ENCODE results near the gene ORM2. TPM values are rescaled to one million over a fixed set of nuclear protein-coding genes. Genes with fewer than 3 reads are reported as not detected.

The ORM2 gene
- total RNA-seq, 3 donors from 2014 or later (not counting 1 experiment from before 2014, with no cell fraction given), result not detected

GRCh38 chr9:114284316-114285060 lies 45.2 kb upstream of the ORM2 start:
- Mint-ChIP-seq H3K4me3 (no peak overlapping the region), H3K4me1 (no peaks in the 10 kb centered on the region), H3K27me3 (ENCODE audit: low read depth in 2 of 2) (no peaks in the 10 kb centered on the region), H3K36me3 (no peaks in the 10 kb centered on the region), H3K27ac (no peak overlapping the region), H3K9me3 (no peaks in the 10 kb centered on the region)
- intact Hi-C loops (cut with micrococcal nuclease), result no loop called here
- H3K27ac ChIP-seq (ENCODE audit: low read length), result no peak overlapping the region
- ATAC-seq (no peak), DNase-seq (no peak)
- H3K36me3 ChIP-seq (ENCODE audit: control insufficient read depth, insufficient read depth, low read length), result no peaks in the 10 kb centered on the region
- H3K9me3 ChIP-seq (ENCODE audit: control insufficient read depth, insufficient read depth, low read length), result no peaks in the 10 kb centered on the region
- no peak overlapping the region for H3K4me3 ChIP-seq (ENCODE audit: low read length)
- H3K4me1 ChIP-seq (ENCODE audit: control insufficient read depth, insufficient read depth, low read length), result no peaks in the 10 kb centered on the region
- TF ChIP-seq CTCF (IDR thresholded peaks at IDR 0.05), result no peak
- WGBS (ENCODE audit: insufficient coverage), result 89% methylated on average over 11 of the region's 11 CpGs
- H3K27me3 ChIP-seq (ENCODE audit: control insufficient read depth, insufficient read depth, low read length), result no peaks in the 10 kb centered on the region

- DNase-seq (no peak), ATAC-seq (no peak)
- no peak for TF ChIP-seq CTCF (IDR thresholded peaks at IDR 0.05)
- WGBS (ENCODE audit: insufficient coverage), result 51% methylated on average over 20 of the region's 20 CpGs
- no peaks in the 10 kb centered on the region for H3K27me3 ChIP-seq (ENCODE audit: control insufficient read depth, insufficient read depth, low read length)
- H3K4me1 ChIP-seq (ENCODE audit: control insufficient read depth, insufficient read depth, low read length), result no peaks in the 10 kb centered on the region
- H3K27me3 Mint-ChIP-seq (ENCODE audit: low read depth in 2 of 2), result no peaks in the 10 kb centered on the region
- no peak overlapping the region for H3K27ac ChIP-seq (ENCODE audit: low read length)
- H3K36me3 ChIP-seq (ENCODE audit: control insufficient read depth, insufficient read depth, low read length), result no peaks in the 10 kb centered on the region
- intact Hi-C loops (cut with micrococcal nuclease), result no loop called here
- H3K4me3 Mint-ChIP-seq, result no peak overlapping the region
- H3K27ac Mint-ChIP-seq, result no peak overlapping the region
- H3K9me3 Mint-ChIP-seq, result no peaks in the 10 kb centered on the region
- no peak overlapping the region for H3K4me3 ChIP-seq (ENCODE audit: low read length)
- no peaks in the 10 kb centered on the region for H3K9me3 ChIP-seq (ENCODE audit: control insufficient read depth, insufficient read depth, low read length)
- no peaks in the 10 kb centered on the region for H3K4me1 Mint-ChIP-seq
- no peaks in the 10 kb centered on the region for H3K36me3 Mint-ChIP-seq
These were observed 44.4 kb upstream of the ORM2 start for GRCh38 chr9:114285166-114285867.

- H3K27ac Mint-ChIP-seq, result no peak overlapping the region
- H3K4me1 Mint-ChIP-seq, result peaks cover 0 to 4% of the 10 kb centered on the region in 2 donors
- TF ChIP-seq CTCF (IDR thresholded peaks at IDR 0.05), result no peak
- ATAC-seq, result no peak
- H3K4me3 ChIP-seq (ENCODE audit: low read length), result no peak overlapping the region
- no peak overlapping the region for H3K27ac ChIP-seq (ENCODE audit: low read length)
- 84% methylated on average over 8 of the region's 10 CpGs for WGBS (ENCODE audit: insufficient coverage)
- DNase-seq, result no peak
- no peak overlapping the region for H3K4me3 Mint-ChIP-seq
- no peaks in the 10 kb centered on the region for H3K36me3 Mint-ChIP-seq
- no peaks in the 10 kb centered on the region for H3K27me3 ChIP-seq (ENCODE audit: control insufficient read depth, insufficient read depth, low read length)
- H3K36me3 ChIP-seq (ENCODE audit: control insufficient read depth, insufficient read depth, low read length), result no peaks in the 10 kb centered on the region
- H3K27me3 Mint-ChIP-seq (ENCODE audit: low read depth in 2 of 2), result peaks cover 4 to 5% of the 10 kb centered on the region in 2 donors
- H3K4me1 ChIP-seq (ENCODE audit: control insufficient read depth, insufficient read depth, low read length), result peaks cover 3% of the 10 kb centered on the region
- no peaks in the 10 kb centered on the region for H3K9me3 Mint-ChIP-seq
- intact Hi-C loops (cut with micrococcal nuclease), result no loop called here
- H3K9me3 ChIP-seq (ENCODE audit: control insufficient read depth, insufficient read depth, low read length), result no peaks in the 10 kb centered on the region
These were observed 43.5 kb upstream of the ORM2 start for GRCh38 chr9:114286146-114286679.

Measured in natural killer cell (primary cell).